ENCODE results near the gene RABEP2.

- TF ChIP-seq POLR2A (IDR thresholded peaks at IDR 0.05) (no peak), EP300 (IDR thresholded peaks at IDR 0.05) (no peak), POLR2AphosphoS5 (IDR thresholded peaks at IDR 0.05) (no peak), CTCF (IDR thresholded peaks at IDR 0.05) (no peak)
These were observed 5.2 kb upstream of the RABEP2 start for GRCh38 chr16:28930203-28930602.
